Right lobe of liver (tissue), 4 donors: ENCODE data around the gene SERPINA10.
"Not testable (repeated sequence)": the region's sequence is repeated elsewhere in the genome, so short reads cannot be mapped to it uniquely, and the experiment has no call there.

Source experiments
- POLR2A ChIP-seq: fragments of 450-650 bp; IDR thresholded peaks from one replicate; pipeline ENCODE4 v1.6.1; 2017; ENCODE audit warnings: antibody characterized with exemption, mild to moderate bottlenecking
- TF ChIP-seq, protein P1 (sequence below), 4 donors: fragments of 200-600 bp in 3 of 4; fragments of 450-650 bp in 1 of 4; IDR thresholded peaks; one replicate each; pipeline versions ENCODE4 v1.5.1 to v1.8.0; 2016 to 2022; ENCODE audit warnings: antibody characterized with exemption in 4 of 4, mild to moderate bottlenecking in 2 of 4
- donor health status: DM: no; HTN: no; CAD: no.
- donor health status: DM: no; HTN: no; CAD: no.
- donor health status: DM: no; HTN: yes; CAD: no.

DNA sequence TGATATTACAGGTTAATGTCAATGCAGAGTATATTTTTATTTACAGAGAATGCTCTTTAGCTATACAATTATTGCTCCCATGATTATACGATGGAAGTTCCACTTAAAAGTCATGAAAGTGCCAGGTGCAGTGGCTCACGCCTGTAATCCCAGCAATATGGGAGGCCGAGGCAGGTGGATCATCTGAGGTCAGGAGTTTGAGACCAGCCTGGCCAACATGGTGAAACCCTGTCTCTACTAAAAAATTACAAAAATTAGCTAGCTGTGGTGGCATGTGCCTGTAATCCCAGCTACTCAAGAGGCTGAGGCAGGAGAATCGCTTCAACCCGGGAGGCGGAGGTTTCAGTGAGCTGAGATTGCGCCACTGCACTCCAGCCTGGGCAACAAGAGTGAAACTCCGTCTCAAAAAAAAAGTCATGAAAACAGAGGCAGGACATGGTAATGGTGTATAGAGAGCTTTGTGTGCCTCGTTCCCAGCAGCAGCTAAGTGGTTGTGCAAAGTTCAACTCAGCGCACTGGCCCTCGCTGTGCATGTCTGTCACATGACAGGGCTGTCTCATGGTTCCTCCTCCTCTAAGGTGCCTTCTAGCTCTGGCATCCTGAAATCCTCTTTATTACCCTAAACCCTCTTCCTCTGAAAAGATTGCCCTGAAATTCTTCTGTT lies 16.0 kb downstream of the SERPINA10 start:
- TF ChIP-seq, protein P1, sequence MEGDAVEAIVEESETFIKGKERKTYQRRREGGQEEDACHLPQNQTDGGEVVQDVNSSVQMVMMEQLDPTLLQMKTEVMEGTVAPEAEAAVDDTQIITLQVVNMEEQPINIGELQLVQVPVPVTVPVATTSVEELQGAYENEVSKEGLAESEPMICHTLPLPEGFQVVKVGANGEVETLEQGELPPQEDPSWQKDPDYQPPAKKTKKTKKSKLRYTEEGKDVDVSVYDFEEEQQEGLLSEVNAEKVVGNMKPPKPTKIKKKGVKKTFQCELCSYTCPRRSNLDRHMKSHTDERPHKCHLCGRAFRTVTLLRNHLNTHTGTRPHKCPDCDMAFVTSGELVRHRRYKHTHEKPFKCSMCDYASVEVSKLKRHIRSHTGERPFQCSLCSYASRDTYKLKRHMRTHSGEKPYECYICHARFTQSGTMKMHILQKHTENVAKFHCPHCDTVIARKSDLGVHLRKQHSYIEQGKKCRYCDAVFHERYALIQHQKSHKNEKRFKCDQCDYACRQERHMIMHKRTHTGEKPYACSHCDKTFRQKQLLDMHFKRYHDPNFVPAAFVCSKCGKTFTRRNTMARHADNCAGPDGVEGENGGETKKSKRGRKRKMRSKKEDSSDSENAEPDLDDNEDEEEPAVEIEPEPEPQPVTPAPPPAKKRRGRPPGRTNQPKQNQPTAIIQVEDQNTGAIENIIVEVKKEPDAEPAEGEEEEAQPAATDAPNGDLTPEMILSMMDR (IDR thresholded peaks at IDR 0.05): not testable (repeated sequence)
- peak; percentile 11 for TF ChIP-seq POLR2A
